CD4-positive, alpha-beta T cell treated with Interleukin-12 subunit alpha and Interleukin-12 subunit beta, for 1 hour (primary cell): Measurements from ENCODE around the gene RANBP17.
"Not testable (repeated sequence)": the region's sequence is repeated elsewhere in the genome, so short reads cannot be mapped to it uniquely, and the experiment has no call there.

Experiments
- DNase-seq: peaks from one replicate; pipeline ENCODE4 v3.0.0-alpha.2; 2020

Gene RANBP17

GRCh38 chr5:170960567-170960966, 98.7 kb downstream of the RANBP17 start:
- no peak for DNase-seq

- no peak for DNase-seq
These were observed 101.7 kb downstream of the RANBP17 start for GRCh38 chr5:170963521-170963920.

- no peak for DNase-seq
These were observed 112.6 kb downstream of the RANBP17 start for GRCh38 chr5:170974461-170974860.

DNA sequence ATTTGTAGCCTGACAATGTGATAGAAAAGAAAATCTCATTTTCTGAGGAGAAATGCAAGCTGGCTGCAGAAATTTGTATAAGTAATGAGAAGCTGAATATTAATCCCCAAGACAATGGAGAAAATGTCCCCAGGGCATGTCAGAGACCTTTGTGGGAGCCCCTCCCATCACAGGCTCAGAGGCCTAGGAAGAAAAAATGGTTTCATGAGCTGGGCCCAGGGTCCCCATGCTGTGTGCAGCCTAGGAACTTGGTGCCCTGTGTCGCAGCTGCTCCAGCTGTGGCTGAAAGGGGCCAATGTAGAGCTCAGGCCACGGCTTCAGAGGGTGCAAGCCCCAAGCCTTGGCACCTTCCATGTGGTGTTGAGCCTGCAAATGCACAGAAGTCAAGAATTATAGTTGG, 118.4 kb downstream of the RANBP17 start:
- not testable (repeated sequence) for DNase-seq

DNA sequence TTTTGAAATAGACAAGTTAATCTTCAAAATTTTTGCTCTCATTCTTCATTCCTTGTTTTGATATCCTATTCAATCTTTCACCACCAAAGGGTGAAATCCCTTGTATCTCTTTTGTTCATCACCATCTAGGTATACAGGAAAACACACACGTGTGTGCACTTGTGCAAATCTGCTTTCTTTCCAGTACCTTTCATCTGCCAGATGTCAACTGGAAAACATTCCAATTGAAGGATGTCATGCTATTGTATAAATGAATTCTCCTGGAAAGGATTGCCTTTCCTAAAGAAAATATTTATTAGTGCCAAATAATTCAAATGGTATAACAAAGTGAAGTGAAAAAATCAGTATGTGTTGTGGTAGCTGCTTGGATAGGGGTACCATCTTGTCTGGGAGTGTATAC, 123.7 kb downstream of the RANBP17 start:
- DNase-seq = no peak

GRCh38 chr5:170986598-170986997, 124.8 kb downstream of the RANBP17 start:
- no peak for DNase-seq

GRCh38 chr5:170993476-170993875, 131.7 kb downstream of the RANBP17 start:
- no peak for DNase-seq

- no peak for DNase-seq
These were observed 148.3 kb downstream of the RANBP17 start for GRCh38 chr5:171010086-171010485.

DNA sequence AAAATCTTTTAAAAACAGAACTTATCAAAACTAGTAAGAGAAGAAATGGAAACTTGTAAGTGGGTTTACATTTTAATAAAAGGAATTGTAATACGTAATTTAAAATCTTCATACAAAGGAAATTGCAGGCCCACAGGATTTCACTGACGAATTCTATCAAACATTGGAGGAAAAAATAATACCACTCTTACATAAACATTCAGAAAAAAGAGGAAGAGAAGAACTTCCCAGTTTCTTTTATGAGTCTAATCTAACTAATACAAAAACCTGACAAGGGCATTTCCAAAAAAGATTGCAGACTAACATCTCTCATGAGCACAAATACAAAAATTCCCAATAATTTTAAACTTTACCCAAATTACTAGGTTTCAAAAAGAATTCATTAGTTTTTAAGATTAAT, 149.0 kb downstream of the RANBP17 start:
- no peak for DNase-seq

DNA sequence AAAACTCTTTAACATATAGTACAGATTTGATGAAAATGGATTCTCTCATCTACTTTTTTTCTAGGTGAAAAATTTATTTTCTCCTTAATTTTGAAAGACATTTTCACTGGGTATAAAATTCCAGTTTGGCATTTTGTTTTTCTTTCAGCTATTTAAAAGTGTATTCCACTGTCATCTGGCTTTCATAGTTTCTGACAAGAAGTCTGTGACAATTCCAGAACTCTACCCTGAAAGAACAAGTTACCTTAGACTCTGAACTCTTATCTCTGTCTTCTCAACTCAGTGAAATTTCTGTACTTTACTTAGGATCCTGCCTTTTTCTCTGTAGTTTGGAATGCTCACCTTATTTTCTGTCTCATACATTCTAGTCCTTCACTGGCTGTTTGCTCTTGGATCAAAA, 161.7 kb downstream of the RANBP17 start:
- no peak for DNase-seq

DNA sequence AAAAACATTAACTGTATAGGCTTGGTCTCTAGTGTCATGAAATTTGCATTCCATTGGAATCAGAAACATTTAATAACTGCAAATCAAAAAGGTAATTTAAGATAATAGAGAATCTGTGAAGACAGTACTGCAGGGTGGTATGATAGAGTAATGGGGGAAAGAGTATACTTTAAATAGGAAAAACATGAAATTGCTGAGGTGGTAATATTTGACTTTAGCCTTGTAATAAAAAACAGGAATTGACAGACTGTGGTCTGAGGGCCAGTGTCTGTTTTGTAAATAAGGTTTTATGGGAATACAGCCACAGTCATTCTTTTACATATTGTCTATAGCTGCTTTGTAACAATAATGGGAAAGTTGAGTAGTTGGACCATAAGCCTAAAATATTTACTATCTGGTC, 162.3 kb downstream of the RANBP17 start:
- no peak for DNase-seq

DNA sequence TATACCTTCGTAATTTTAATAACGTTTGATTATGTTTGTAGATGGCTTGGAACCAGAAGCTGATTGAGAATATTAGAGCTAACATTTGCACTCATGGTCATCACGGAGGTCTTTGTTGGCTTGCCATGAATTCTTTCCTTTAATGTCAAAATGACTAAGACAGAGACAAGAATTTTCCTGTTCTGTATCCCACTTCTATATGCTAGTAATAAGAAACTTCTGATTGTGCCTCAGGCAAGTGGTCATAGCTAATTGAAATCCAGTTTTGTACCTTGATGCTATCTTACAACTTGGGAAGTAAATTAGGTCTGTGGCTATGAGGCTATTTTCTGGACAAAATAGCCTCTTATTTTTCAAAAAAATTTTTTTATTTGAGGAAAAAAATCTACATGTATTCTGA, 167.6 kb downstream of the RANBP17 start:
- no peak for DNase-seq

DNA sequence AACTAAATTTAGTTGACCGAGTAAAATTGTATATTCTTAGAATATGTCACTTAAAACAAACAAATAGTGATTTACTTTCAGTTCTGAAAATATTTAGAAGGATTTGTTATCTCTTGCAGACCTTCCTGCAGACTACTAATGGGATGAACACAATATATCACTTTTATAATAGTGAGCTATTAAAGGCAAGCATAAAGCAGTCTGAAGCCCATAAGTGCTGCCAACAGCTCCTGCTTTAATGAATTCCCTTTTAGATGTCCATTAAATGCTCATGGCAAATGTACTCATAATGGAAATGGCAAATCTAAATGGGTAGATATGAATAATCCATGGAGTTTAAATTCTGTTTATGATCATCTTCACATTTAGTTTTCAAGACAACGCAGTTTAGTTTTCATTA, 170.2 kb downstream of the RANBP17 start:
- DNase-seq = no peak

DNA sequence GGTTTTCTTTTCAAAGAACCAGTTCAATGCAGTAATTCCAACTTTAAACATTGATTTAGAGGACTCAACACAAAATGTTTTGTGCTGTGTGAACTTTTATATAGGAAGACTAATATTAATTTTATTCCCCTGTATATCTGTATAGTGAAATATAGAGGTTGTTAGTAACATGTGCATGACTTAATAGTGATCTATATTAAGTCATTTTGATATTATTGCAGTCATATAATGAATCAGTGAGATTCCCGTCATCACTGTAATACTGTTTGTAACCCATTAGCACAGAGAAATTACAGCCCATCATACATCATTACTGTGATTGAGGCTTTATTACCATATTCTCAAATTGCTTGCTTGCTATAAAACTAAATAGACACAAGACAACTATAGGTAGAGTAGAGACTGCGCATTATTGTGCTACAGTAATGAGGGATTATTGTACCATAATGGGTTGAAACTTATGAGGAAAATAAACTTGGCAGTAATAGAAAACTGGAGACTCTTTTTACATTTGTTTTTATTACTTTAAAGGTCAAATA, 170.7 kb downstream of the RANBP17 start:
- DNase-seq = no peak

- not testable (repeated sequence) for DNase-seq
These were observed 180.1 kb downstream of the RANBP17 start for GRCh38 chr5:171041893-171042292.

- no peak for DNase-seq
These were observed 189.1 kb downstream of the RANBP17 start for GRCh38 chr5:171050916-171051315.

DNA sequence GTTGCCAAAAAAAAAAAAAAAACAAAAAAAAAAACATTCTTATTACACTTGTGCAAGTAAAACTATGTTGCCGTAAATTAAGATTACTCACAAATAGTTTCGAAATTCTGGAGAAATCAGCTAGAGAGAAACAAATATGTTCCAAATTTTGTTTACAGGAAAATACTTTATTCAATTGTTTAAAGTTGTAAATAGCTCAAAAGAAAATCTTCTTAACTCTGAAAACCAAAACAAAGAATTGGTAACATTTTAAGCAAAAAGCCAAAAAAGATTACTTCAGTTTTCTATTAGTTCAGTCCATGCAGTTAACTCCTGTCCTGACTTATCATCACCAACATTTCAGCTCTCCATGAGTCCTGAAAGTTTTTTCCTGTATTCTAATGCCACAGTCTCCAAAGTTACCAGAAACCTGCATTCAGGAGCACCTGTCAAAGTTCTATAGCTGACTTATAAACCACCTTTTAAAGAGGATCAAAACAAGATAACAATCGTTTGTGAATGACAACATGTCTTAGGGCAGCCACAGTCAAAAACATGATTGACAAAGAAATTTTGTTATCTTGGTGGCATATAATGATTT, 194.1 kb downstream of the RANBP17 start:
- no peak for DNase-seq

GRCh38 chr5:171067540-171068130, 205.8 kb downstream of the RANBP17 start:
- no peak for DNase-seq

- DNase-seq = no peak
These were observed 212.9 kb downstream of the RANBP17 start for GRCh38 chr5:171074747-171075146.

DNA sequence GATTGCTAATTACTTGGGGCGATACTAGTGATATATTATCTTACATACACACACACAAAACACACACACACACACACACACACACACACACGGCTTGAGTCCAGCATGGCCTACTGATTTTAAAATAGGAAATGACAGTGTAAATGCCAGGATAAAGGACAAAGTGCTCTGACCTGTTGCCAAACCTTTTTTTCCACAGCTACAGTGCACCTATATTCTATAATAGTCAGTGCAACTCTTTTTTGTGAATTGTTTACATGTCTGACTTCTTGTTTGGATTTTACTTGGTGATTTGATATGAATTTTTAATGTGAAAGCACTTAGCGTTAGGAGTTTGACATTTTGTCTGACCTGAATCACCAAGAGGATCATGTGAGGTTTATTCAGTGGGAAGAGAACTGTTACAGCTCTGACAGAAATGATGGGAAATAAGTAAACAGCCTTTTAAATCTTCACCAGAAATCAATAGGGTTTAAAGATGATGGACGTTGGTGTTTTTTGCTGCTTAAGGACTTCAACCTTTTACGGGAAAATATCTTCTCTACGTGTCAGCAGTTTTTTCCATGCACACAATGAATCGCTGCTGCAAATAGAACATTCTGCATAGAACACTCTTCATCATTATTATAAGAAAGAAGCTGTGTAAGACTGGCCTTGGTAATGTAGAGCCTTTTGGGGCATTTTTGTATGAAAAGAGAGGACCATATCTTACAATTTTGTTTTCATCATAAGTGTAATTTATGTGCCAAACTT, 218.5 kb downstream of the RANBP17 start:
- no peak for DNase-seq

GRCh38 chr5:171081319-171081718, 219.5 kb downstream of the RANBP17 start:
- no peak for DNase-seq

- no peak for DNase-seq
These were observed 230.4 kb downstream of the RANBP17 start for GRCh38 chr5:171092194-171092593.

GRCh38 chr5:171093598-171093997, 231.8 kb downstream of the RANBP17 start:
- no peak for DNase-seq

DNA sequence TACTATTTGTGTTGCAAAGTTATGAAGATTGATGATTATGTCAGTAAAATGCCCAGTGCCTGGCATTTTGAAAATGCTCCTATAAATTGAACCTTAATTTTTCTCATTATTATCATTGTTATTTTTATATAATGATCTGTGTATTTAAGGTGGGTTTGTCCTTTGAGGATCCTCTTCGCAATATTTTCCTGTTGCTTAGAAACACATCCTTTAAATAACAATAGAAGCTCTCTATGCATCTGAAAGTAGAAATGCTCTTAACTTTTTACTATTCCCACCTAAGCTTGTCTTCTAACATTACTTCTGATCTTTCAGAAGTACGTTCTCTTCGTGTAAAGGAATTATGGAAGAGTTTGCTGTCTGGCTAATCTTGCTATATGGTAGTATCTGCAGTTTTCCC, 232.5 kb downstream of the RANBP17 start:
- no peak for DNase-seq
